Activated T-helper 1 cell treated with Interleukin-2 at 50 U/mL for 16 hours (primary cell): ENCODE measurements around the gene FAM120A.

Experiments used
- DNase-seq: peaks from one replicate; pipeline ENCODE4 v3.0.0-alpha.2; 2020; ENCODE audit warnings: low read depth

FAM120A gene

DNA sequence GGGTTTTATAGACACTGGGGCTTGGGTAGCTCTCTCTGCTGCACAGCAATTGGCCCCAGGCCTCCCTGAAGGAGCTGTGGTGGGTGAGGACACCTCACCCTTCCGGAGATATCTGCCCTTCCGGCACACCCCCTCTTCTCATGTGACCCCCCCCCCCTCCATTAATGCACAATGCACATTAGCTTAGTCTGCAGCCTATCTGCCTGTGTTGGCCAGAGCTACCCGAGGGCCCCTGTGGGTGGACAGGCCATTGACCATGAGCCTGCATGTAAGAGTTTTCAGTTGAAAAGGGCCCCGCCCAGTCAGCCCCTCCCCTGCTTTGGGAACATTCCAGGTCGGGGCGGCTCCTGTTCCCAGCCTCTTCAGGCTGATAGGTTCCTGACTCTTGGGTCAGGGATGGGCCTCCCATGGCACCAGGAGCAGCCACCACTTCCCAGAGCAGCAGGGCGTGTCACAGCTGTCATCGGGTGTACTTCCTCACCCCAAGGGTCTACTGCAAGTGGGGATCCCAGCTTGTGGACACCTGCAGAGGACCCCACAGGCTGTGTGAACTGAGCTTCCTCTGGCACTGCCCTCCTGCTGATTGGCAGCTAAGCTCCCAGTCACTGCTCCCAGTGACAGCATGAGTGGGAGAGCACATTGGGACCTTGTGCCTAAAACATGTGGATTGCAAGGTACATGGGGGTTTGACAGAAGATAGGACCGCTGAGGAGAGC, 142.7 kb downstream of the FAM120A start:
- no peak for DNase-seq

- DNase-seq = no peak
Observed at GRCh38 chr9:93595461-93595860, 144.0 kb downstream of the FAM120A start.

DNA sequence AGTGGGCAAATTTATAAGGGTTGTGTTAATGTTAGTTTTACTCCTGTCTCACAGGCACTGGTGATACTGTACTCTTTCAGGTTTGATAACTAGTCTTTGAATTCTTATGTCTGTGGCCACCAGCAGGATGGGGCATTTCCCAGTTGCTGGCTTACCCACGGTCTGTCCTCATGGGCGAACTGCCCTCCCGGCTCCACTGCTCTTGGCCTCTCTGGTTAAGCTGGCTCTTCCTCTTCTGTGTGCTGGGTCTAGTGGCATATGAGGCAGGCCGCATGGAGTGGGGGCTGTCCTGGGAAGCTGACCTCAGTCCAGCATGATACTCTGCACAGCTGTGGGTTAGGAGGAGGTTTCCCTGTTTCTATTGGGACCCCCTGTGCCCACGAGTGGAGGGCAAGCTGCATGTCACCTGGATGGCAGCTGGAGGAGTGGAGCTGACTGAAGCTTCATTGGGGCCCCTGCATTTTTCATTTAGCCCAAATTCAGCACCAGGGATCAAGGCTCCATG, 144.4 kb downstream of the FAM120A start:
- no peak for DNase-seq

DNA sequence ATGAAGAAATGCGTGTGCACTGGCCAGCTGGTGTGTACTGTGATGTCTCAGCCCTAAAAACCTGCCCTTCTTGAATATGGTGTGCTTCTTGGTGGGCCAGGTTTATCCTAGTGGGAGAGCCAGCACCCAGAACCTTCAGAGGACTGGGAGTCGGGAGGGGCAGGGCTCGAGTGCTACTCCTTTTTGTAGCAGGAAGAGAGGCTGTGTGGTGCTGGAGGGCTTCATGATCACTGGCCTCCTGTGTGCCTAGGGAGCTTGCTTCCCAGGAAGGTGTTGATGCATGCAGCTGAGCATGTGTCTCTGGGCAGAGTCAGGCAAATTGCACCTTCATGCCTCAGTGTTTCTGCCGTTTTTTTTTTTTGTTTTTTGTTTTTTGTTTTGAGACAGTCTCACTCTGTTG, 144.9 kb downstream of the FAM120A start:
- no peak for DNase-seq

DNA sequence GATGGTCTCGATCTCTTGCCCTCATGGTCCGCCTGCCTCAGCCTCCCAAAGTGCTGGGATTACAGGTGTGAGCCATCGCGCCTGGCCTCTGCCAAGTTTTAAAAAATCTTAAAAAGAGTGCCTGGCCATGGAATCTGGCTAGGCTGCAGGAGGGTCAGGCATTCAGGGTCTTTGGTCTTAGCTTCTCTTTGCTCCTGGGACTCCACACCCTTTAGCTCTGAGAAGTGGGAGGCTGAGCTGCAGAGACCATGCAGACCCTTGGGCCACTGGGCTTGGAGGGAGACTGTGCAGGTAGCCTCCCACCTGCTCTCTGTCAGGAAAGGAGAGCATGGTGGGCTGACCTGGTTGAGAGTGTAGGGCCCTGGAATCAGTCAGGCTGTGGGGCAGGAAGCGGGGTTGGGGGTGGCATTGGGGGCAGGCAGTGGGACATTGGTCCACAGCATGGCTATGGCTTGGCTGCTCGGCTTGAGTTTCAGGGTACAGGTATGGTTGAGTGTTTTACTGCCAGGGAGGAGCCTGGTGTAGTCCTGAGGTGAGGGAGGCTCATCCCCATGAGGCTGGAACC, 145.7 kb downstream of the FAM120A start:
- no peak for DNase-seq

DNA sequence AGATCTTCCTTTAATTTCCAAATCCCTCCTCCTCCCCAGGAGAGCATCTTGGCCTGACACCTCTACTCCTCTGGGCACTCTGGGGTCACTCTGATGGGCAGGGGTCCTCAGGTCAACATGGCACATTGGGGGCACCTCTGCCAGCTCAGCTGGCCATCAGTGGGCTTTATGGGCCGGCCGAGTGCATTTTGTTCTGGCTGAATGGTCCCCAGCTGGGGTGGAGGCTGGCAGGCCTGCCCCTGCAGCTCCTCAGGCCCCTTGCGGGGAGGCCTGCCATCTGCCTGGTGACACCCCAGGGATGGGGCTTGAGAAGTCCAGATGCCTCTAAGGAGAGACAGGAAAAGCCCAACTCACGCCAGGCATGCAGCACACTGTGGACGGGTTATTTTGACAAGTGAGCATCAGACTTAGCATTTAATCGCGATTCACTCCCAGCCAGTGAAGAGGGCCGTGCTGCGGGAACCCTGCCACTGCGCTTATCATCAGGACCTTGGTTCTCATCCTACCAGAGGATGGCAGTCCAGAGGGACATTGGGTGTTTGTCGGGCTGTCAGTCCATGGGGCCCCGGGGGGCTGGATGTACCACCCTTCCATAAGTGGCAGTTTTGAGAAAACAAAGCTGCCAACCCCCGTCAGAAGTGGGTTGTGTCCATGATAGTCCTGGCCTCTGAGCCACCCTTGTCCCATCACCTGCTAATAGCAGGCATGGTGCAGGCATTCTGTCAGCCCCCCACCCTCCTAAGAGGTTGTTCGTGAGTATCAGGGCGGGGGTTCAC, 146.6 kb downstream of the FAM120A start:
- no peak for DNase-seq

GRCh38 chr9:93598647-93599241, 147.3 kb downstream of the FAM120A start:
- no peak for DNase-seq

GRCh38 chr9:93599571-93600403, 148.3 kb downstream of the FAM120A start:
- DNase-seq = no peak

GRCh38 chr9:93600504-93600903, 149.0 kb downstream of the FAM120A start:
- no peak for DNase-seq

DNA sequence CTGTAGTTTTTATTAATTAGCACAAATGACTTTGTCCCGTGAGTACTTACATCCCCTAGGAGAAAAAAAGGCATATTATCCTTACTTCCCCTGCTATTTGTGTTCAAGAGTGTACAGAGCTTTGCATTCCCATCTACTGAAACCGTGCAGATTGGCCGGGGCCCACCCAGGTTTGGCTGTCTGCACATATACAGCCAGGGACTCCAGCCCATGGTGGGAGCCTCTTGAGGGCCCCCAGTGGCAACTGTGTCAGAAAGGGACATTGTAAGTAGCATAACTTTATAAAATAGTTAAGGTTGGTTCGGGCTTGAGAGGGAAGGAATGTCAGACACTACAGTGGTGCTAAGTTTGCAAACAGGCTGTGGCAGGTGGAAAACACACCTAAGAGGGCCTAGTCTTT, 149.6 kb downstream of the FAM120A start:
- DNase-seq = no peak

DNA sequence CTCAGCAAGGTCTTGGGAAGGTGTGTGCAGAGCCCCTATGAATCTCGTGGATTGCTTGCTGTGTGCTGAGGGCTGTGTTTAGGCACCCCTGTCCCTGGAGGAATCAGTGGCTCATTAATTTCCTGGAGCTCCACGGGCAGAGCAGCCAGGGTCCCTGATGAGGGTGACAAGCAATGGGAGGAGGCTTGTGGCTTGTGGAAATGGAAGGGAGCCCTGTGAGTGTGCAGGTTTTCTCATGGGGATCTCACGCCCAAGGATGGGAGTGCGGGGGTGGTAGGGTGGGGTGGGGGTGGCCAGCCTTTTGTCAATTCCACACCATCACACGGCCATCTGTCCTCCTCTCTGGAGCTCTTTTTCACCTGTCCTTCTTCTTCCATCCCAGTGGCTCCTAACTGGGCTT, 150.2 kb downstream of the FAM120A start:
- DNase-seq = no peak

GRCh38 chr9:93603011-93603410, 151.5 kb downstream of the FAM120A start:
- no peak for DNase-seq

DNA sequence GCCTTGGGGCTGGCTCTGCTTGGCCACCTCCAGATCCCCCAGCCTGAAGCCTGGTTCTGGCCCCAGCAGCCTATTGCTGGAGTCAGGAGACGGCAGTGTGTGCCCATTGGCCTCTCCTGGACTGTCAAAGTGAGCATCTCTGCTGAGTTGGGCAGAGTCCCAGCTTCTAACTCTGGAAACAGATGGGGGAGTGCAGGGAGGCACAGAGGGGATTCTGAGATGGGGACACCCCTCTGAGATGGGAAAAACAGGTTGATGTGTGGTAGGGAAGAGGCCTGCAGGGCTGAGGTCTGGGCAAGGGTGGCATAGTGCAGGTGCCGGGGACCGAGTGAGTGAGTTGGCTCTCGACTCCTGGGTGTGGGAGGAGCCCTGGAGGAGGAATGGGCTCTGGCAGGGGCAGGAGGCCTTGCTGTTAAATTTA, 152.4 kb downstream of the FAM120A start:
- no peak for DNase-seq

GRCh38 chr9:93606187-93606586, 154.7 kb downstream of the FAM120A start:
- DNase-seq = no peak

- no peak for DNase-seq
Observed at GRCh38 chr9:93610206-93610605, 158.7 kb downstream of the FAM120A start.

DNA sequence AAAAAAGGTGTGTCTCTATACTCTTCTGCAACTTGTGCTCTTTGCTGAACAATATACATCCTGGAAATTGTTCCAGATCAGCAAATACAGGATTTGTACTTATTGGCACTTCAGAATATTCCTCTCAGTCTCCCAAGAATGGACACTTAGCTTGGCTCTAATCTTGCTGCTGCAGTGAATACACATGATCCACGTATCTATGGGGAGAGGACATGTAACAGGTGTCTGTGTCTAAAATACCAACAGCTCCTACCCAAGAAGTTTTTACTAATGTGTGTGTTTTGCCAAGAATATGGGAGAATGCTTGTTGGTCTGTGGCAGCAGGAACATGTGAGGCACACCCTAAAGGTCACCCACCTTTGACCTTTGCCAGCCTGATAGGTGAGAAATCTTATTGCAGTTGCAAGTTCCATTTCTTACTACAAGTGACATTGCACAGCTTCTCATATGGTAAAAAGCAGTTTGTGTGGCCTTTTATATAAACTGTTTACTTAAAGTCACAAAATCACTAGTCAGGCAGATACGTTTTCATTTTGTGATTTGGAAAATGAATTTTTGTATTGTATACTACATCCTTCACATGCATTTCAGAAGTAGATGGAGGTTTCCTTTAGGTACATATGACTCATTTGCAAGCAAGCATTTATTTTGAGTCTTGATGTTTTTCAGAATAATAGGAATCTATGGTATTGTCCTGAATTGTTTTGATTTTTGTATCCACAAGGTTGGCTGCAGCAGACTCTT, 160.7 kb downstream of the FAM120A start:
- no peak for DNase-seq

DNA sequence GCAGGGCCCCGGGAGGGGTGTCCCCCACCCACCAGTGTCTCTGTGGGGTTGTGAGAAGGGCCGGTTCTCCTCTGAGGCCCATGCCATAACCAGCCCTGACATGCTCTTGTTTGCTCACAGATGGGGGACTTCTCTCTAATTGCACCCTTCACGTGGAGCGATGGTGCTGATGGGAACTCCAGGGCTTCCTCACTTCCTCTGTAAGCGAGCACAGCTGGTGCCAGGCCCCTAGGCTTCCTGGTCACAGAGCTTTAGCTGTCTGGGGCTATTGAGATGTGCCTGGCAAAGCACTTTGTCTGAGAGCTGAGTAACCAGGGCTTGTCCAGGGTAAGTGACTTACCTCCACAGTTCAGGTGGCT, 161.3 kb downstream of the FAM120A start:
- no peak for DNase-seq

GRCh38 chr9:93613174-93613573, 161.7 kb downstream of the FAM120A start:
- DNase-seq = no peak

- no peak for DNase-seq
Observed at GRCh38 chr9:93613791-93614190, 162.3 kb downstream of the FAM120A start.

GRCh38 chr9:93614830-93615468, 163.5 kb downstream of the FAM120A start:
- DNase-seq = no peak
